ENCODE results near the gene PIBF1. TPM values are rescaled to one million over a fixed set of nuclear protein-coding genes. Genes with fewer than 3 reads are reported as not detected.

Gene PIBF1
- total RNA-seq, 1 donor from 2014 or later = 16.9 TPM

DNA sequence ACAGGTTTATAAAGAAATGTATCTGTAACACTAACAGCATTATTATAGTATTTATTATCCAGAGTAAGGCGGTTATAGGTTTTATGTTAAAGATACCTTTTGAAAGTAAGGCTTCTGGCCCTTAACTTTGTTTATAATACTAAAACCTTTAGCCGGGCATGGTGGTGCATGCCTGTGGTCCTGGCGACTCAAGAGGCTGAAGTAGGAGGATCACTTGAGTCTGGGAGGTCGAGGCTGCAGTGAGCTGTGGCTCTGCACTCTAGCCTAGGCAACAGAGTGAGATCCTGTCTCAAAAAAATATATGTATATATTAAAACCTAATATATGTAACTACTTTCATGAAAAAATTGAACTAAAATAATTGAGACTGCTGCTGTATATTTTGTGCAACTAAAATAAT, 178.2 kb downstream of the PIBF1 start:
- Histone ChIP-seq H3K9me3 (no peaks in the 10 kb centered on the region), H3K27ac (no peak overlapping the region), H3K36me3 (peaks cover 0 to 13% of the 10 kb centered on the region in 2 donors), H3K27me3 (no peaks in the 10 kb centered on the region), H3K4me1 (no peaks in the 10 kb centered on the region), H3K4me3 (no peak overlapping the region)
- TF ChIP-seq POLR2AphosphoS5 (IDR thresholded peaks at IDR 0.05; ENCODE audit: insufficient read depth in 1 of 2, low read depth in 1 of 2) (no peak), POLR2A (IDR thresholded peaks at IDR 0.05) (no peak)
- TF ChIP-seq, protein P1, sequence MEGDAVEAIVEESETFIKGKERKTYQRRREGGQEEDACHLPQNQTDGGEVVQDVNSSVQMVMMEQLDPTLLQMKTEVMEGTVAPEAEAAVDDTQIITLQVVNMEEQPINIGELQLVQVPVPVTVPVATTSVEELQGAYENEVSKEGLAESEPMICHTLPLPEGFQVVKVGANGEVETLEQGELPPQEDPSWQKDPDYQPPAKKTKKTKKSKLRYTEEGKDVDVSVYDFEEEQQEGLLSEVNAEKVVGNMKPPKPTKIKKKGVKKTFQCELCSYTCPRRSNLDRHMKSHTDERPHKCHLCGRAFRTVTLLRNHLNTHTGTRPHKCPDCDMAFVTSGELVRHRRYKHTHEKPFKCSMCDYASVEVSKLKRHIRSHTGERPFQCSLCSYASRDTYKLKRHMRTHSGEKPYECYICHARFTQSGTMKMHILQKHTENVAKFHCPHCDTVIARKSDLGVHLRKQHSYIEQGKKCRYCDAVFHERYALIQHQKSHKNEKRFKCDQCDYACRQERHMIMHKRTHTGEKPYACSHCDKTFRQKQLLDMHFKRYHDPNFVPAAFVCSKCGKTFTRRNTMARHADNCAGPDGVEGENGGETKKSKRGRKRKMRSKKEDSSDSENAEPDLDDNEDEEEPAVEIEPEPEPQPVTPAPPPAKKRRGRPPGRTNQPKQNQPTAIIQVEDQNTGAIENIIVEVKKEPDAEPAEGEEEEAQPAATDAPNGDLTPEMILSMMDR (IDR thresholded peaks at IDR 0.05) = no peak
- intact Hi-C loops (cut with DNase I) = no loop called here
- no peak for DNase-seq (ENCODE audit: extremely low spot score in 2 of 2)

DNA sequence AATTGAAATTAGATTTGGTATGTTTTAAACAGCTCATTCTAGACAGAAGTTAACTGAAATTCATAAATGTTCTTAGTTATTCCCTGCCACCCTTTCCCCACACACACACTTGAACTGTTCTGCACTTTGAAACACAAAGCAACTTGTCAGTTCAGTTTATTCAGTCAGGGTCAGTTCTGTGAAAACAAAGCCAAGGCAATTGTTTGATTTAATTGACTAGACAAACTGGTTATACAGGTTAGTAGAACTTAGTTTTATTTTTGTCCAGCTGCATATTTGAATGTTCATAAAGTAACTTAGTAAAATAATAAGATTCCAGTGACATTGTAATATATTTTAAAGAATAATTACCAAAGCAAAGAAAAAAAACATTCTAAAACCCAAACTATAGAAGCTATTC, 178.6 kb downstream of the PIBF1 start:
- Histone ChIP-seq H3K36me3 (peaks cover 0 to 13% of the 10 kb centered on the region in 2 donors), H3K27ac (no peak overlapping the region), H3K9me3 (no peaks in the 10 kb centered on the region), H3K4me1 (no peaks in the 10 kb centered on the region), H3K27me3 (no peaks in the 10 kb centered on the region), H3K4me3 (no peak overlapping the region)
- DNase-seq (ENCODE audit: extremely low spot score in 2 of 2) = no peak
- intact Hi-C loops (cut with DNase I) = no loop called here
- TF ChIP-seq, protein P1 (IDR thresholded peaks at IDR 0.05) = no peak
- TF ChIP-seq POLR2AphosphoS5 (IDR thresholded peaks at IDR 0.05; ENCODE audit: insufficient read depth in 1 of 2, low read depth in 1 of 2) (peak in 1 of 2 donors; percentile 35), POLR2A (IDR thresholded peaks at IDR 0.05) (no peak)

DNA sequence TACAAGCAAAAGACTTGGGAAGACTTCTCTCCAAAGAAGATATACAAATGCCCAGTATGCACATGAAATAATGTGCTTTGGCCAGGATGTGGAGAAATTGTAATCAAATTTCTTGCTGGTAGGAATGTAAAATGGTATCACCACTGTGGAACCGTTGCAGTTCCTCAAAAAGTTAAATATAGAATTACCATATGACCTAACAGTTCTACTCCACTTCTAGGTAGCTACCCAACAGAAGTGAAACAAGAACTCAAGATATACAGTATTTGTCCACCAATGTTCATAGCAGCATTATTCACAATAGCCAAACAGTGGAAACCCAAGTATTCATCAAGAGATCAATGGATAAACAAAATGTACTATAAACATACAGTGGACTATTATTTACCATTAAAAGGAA, 181.8 kb downstream of the PIBF1 start:
- no peak overlapping the region for H3K4me3 ChIP-seq
- H3K36me3 ChIP-seq = peaks cover 0 to 7% of the 10 kb centered on the region in 2 donors
- no peaks in the 10 kb centered on the region for H3K4me1 ChIP-seq
- H3K9me3 ChIP-seq = no peaks in the 10 kb centered on the region
- no peak for DNase-seq (ENCODE audit: extremely low spot score in 2 of 2)
- intact Hi-C loops (cut with DNase I) = no loop called here
- TF ChIP-seq, protein P1 (IDR thresholded peaks at IDR 0.05) = no peak
- no peak for TF ChIP-seq POLR2AphosphoS5 (IDR thresholded peaks at IDR 0.05; ENCODE audit: insufficient read depth in 1 of 2, low read depth in 1 of 2)
- TF ChIP-seq POLR2A (IDR thresholded peaks at IDR 0.05) = no peak
- H3K27ac ChIP-seq = no peak overlapping the region
- no peaks in the 10 kb centered on the region for H3K27me3 ChIP-seq

DNA sequence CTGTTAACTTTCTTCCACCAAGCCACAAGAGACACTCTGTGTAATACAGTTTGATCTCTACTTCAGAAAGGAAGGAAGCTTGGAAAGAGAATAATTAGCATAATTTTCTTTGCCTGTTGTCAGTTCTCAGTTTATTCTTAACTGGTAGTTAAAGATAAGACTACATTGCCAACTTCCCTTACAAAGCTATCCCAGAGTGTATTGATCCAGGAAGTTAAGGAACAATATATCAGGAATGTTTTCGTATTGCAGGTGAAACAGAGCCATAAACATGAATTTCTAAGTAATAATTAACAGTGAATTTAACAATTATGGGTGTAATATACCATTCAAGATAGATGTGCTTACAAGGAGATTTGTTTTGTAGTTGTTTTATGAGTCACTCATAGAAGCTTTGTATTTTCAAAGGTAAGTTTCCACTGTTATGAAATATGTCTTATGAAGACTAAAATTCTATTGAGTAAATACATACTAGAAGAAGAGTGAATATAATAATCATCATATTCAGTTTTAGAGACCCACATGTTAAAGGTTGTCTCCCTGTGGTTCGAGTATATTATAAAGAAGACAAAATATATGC, 188.5 kb downstream of the PIBF1 start:
- H3K27me3 ChIP-seq = no peaks in the 10 kb centered on the region
- intact Hi-C loops (cut with DNase I) = no loop called here
- H3K4me1 ChIP-seq = no peaks in the 10 kb centered on the region
- no peaks in the 10 kb centered on the region for H3K9me3 ChIP-seq
- H3K36me3 ChIP-seq = peaks cover 0 to 7% of the 10 kb centered on the region in 2 donors
- DNase-seq (ENCODE audit: extremely low spot score in 2 of 2) = no peak
- H3K27ac ChIP-seq = no peak overlapping the region
- TF ChIP-seq, protein P1 (IDR thresholded peaks at IDR 0.05) = no peak
- no peak for TF ChIP-seq POLR2AphosphoS5 (IDR thresholded peaks at IDR 0.05; ENCODE audit: insufficient read depth in 1 of 2, low read depth in 1 of 2)
- no peak for TF ChIP-seq POLR2A (IDR thresholded peaks at IDR 0.05)
- no peak overlapping the region for H3K4me3 ChIP-seq

DNA sequence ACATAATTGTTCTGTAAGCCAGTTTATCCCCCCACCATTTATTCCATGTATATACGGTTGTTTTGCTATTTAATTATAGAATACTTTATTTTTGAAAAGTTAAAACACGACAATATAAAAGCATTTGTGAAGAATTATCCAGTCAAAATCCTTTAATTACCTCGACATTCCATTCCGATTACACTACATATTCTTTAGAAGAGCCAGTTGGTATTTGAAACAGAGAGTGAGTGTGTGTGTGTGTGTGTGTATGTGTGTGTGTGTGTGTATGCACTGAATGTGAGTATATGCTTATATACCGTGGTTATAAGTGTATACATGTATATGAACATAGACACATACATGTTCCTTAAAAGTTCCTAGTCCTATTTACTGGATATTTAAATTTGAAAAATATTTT, 189.0 kb downstream of the PIBF1 start:
- no peak for TF ChIP-seq POLR2A (IDR thresholded peaks at IDR 0.05)
- TF ChIP-seq, protein P1 (IDR thresholded peaks at IDR 0.05) = no peak
- TF ChIP-seq POLR2AphosphoS5 (IDR thresholded peaks at IDR 0.05; ENCODE audit: insufficient read depth in 1 of 2, low read depth in 1 of 2) = no peak
- no peak overlapping the region for H3K4me3 ChIP-seq
- intact Hi-C loops (cut with DNase I) = no loop called here
- no peak overlapping the region for H3K27ac ChIP-seq
- no peaks in the 10 kb centered on the region for H3K4me1 ChIP-seq
- no peaks in the 10 kb centered on the region for H3K27me3 ChIP-seq
- no peak for DNase-seq (ENCODE audit: extremely low spot score in 2 of 2)
- no peaks in the 10 kb centered on the region for H3K9me3 ChIP-seq
- peaks cover 0 to 7% of the 10 kb centered on the region in 2 donors for H3K36me3 ChIP-seq

All from vagina (tissue), 2 donors.